ENCODE data around the gene PEX12. TPM values are rescaled to one million over a fixed set of nuclear protein-coding genes. Genes with fewer than 3 reads are reported as not detected.

The PEX12 gene
- total RNA-seq, 1 experiment from 2014 or later, result 5.2 TPM

- TF ChIP-seq HMGXB4 (CRISPR knock-in tag; IDR thresholded peaks at IDR 0.05) (no peak), NR2C2 (CRISPR knock-in tag; IDR thresholded peaks at IDR 0.05) (no peak), CTCF (IDR thresholded peaks at IDR 0.05) (no peak), CREM (CRISPR knock-in tag; IDR thresholded peaks at IDR 0.05) (no peak), ZBTB43 (CRISPR knock-in tag; IDR thresholded peaks at IDR 0.05) (no peak), CREB1 (CRISPR knock-in tag; IDR thresholded peaks at IDR 0.05) (no peak), GABPB1 (CRISPR knock-in tag; IDR thresholded peaks at IDR 0.05) (no peak), ZNF281 (CRISPR knock-in tag; IDR thresholded peaks at IDR 0.05) (no peak), ELF4 (CRISPR knock-in tag; IDR thresholded peaks at IDR 0.05; ENCODE audit: low read depth) (no peak), ESRRA (CRISPR knock-in tag; IDR thresholded peaks at IDR 0.05; ENCODE audit: borderline replicate concordance) (no peak)
Measured at GRCh38 chr17:35603674-35604073, 25.3 kb upstream of the PEX12 start (continued).

GRCh38 chr17:35597604-35598003, 19.2 kb upstream of the PEX12 start:
- Mint-ChIP-seq H3K36me3 (peaks cover 47% of the 10 kb centered on the region), H3K4me3 (no peak overlapping the region), H3K27ac (no peak overlapping the region), H3K4me1 (peaks cover 6% of the 10 kb centered on the region), H3K27me3 (ENCODE audit: low read depth) (no peaks in the 10 kb centered on the region), H3K9me3 (no peaks in the 10 kb centered on the region)
- ChIA-PET POLR2A (interaction anchor here (2.3 kb wide), 1 partner anchor 19 kb away, joined by 6 read pairs; the partner anchor contains the start of gene PEX12), CTCF (interaction anchor here (0.8 to 2.3 kb wide), 13 partner anchors 10 to 285 kb away, joined by 3 to 31 read pairs (median 6); partner anchors contain the start of genes AP2B1 and PEX12)
- ATAC-seq (no peak), DNase-seq (ENCODE audit: low spot score) (no peak)
- TF ChIP-seq ZNF416 (CRISPR knock-in tag; IDR thresholded peaks at IDR 0.05), result no peak
- TF ChIP-seq ZNF232 (CRISPR knock-in tag; IDR thresholded peaks at IDR 0.05), result no peak
- TF ChIP-seq RORB (CRISPR knock-in tag; IDR thresholded peaks at IDR 0.05), result no peak
- no peak for TF ChIP-seq MXD4 (CRISPR knock-in tag; IDR thresholded peaks at IDR 0.05; ENCODE audit: borderline replicate concordance)
- TF ChIP-seq PRRX2 (CRISPR knock-in tag; IDR thresholded peaks at IDR 0.05), result no peak
- no peak for TF ChIP-seq HMGA2 (CRISPR knock-in tag; IDR thresholded peaks at IDR 0.05)
- no peak for TF ChIP-seq PREB (CRISPR knock-in tag; IDR thresholded peaks at IDR 0.05; ENCODE audit: borderline replicate concordance)
- no peak for TF ChIP-seq GRHL2 (CRISPR knock-in tag; IDR thresholded peaks at IDR 0.05; ENCODE audit: insufficient replicate concordance, severe bottlenecking)
- no peak for TF ChIP-seq EMX1 (CRISPR knock-in tag; IDR thresholded peaks at IDR 0.05)
- TF ChIP-seq SMAD4 (CRISPR knock-in tag; IDR thresholded peaks at IDR 0.05), result no peak
- TF ChIP-seq RELA (CRISPR knock-in tag; IDR thresholded peaks at IDR 0.05; ENCODE audit: borderline replicate concordance), result no peak
- TF ChIP-seq ZNF317 (CRISPR knock-in tag; IDR thresholded peaks at IDR 0.05; ENCODE audit: borderline replicate concordance, low read depth), result no peak
